GM10266 (cell line): ENCODE measurements around the gene ARL10.

Experiments used
- DNase-seq: peaks from one replicate; pipeline ENCODE4 v3.0.0; 2012; ENCODE audit errors: extremely low spot score
- TF ChIP-seq, protein P1 (sequence below): IDR thresholded peaks from 2 replicates; pipeline ENCODE4 v1.5.1; 2012; ENCODE audit warnings: mild to moderate bottlenecking, low read depth; ENCODE audit not compliant: control insufficient read depth, insufficient read depth; ENCODE audit errors: missing control alignments

ARL10 gene

DNA sequence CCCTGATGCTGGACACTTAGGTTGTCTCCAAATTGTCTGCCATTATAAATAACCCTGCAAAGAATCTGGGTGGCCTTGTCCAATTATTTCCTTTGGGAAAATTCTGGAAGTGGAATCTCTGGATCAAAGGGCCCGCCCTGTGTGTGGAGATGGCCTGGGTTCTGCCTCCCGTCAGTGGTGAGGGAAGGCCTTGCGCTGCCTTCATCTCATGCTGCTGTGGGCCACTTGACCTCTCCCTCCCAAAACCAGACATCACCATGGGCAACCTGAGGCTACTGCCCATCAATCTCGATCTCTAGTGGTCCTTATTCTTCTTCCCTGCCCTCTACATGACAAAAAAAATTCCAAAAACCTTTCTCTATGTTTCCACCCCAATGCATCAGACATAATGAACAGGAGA, 44.5 kb downstream of the ARL10 start:
- TF ChIP-seq, protein P1, sequence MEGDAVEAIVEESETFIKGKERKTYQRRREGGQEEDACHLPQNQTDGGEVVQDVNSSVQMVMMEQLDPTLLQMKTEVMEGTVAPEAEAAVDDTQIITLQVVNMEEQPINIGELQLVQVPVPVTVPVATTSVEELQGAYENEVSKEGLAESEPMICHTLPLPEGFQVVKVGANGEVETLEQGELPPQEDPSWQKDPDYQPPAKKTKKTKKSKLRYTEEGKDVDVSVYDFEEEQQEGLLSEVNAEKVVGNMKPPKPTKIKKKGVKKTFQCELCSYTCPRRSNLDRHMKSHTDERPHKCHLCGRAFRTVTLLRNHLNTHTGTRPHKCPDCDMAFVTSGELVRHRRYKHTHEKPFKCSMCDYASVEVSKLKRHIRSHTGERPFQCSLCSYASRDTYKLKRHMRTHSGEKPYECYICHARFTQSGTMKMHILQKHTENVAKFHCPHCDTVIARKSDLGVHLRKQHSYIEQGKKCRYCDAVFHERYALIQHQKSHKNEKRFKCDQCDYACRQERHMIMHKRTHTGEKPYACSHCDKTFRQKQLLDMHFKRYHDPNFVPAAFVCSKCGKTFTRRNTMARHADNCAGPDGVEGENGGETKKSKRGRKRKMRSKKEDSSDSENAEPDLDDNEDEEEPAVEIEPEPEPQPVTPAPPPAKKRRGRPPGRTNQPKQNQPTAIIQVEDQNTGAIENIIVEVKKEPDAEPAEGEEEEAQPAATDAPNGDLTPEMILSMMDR = no peak
- no peak for DNase-seq

DNA sequence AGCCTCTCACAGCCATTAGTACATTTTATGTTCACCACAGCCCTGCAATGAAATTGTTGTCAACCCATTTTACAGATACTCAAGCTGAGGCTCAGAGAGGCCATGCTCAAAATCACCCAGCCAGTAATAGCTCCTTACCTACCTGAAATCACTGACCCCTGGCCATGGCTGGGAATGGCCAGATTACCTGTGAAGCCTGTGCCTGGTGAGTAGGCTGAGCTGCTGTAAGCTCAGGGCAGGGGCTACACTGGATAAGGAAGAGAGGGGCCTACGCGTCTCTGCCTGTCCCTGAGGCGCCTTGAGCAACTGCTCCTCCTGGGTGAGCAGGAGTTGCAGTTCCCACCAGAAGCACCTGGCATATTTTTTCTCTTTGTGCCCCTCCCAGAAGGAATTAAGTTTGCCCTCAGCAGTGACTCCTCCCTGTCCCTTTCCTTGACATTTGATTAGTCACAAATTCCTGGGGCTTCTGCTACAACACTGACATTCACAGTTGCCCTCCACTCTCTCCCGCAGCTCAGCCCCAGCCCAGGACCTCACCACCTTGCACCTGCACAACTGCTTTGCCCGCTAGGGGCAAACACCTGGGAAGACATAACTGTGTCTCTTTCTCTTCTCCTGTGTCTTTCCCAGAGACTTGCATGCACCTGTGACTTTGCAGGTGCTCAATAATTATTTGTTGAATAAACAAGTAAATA, 45.3 kb downstream of the ARL10 start:
- TF ChIP-seq, protein P1 = no peak
- no peak for DNase-seq

DNA sequence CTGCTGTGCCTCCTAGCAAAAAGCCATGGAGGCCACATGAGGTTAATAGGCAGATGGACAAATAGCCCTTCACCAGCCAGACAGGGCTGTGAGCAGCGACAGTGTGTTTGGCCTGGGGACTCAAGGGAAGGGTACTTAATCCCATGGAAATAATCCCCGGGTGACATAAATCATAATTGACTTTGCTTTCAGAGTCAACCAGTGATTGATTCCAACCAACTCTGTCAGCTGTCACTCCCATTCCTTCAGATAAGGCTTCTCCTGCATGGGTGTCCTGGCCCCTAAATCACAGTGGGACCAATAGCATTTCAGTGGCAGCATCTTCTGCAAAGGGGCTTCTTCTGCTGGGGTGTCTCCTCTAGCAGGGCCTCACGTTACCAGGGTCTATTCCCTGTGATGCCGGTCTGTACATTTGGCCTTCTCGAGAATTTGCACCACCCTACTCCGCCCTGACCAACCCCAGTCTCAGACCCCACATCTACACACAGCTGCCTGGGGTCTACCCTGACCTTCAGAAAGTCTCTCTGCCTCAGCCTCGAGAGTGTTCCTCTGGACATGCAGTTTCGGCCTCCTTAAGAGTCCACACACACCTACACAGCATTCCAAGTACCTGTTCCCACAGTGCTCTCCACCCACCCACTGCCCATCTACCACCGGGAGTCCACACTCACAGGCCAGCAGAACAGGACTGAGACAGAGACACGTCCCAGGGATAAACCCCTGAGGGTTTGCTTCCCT, 47.4 kb downstream of the ARL10 start:
- TF ChIP-seq, protein P1 = no peak
- no peak for DNase-seq

DNA sequence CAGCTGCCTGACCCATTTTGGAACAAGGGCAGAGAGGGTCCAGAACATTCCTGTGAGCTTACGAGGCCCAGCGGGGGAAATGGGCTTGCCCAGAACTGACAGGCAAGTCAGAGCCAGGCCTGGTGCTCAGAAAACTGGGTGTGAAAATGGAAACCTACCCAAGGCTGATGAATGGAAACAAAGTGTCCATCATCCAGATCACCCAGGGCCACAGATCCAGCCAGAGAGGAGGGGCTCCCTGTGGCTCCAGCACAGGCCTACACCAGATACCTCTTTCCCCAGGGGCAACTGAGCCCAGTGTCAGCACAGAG, 47.9 kb downstream of the ARL10 start:
- TF ChIP-seq, protein P1 = no peak
- DNase-seq = no peak

DNA sequence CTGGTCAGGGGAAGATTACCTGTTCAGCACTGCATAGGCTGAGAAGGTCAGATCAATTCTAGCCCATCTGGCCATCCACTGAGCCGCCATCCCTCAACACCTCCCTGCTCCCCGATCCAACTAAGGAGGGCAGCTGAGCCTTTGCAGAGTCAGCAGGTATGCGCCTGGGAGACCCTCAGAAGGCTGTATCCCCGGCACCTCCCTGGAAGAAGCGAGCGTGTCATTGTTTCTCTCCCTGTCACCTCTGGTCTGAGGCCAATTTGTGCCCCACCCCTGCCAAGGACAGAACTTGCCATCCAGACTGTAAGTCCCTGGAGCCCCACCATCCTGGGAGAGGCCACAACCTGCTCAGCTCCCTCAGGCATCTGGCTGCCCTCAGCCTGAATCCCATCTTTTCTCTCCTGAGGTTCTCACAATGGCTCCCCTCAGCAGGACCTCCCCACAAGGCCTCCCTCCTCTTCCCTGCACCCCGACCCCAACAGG, 48.5 kb downstream of the ARL10 start:
- TF ChIP-seq, protein P1 = no peak
- no peak for DNase-seq

DNA sequence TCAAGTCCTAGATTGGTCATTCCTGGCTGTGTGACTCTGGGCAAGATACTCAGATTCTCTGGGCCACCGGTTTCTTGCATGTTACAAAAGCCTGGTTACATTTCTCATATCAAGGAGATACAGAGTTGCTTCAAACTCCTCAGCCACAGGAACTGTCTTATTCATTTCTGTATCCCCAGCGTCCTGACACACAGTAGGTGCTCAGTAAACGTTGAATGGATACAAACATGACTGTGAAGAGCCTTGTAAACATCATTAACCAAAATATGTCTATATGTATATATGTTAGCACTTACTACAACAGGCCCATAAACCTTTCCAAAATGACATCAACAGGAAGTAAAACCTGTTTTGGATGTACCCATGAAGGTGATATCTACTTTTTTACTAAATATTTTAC, 49.4 kb downstream of the ARL10 start:
- TF ChIP-seq, protein P1 = no peak
- no peak for DNase-seq
